HL-60 (cell line): ENCODE measurements around the gene TRIM72.

Experiments used
- CTCF ChIP-seq: IDR thresholded peaks from one replicate; pipeline ENCODE4 v1.5.1; 2011; ENCODE audit warnings: low read length, control low read depth, inconsistent platforms; ENCODE audit not compliant: insufficient read depth
- POLR2AphosphoS5 ChIP-seq: IDR thresholded peaks from 2 replicates; pipeline ENCODE4 v1.6.1; 2012; ENCODE audit warnings: low read depth
- TF ChIP-seq, protein P1 (sequence below): IDR thresholded peaks from 2 replicates; pipeline ENCODE4 v1.6.1; 2012; ENCODE audit warnings: low read depth; ENCODE audit not compliant: insufficient replicate concordance

- TF ChIP-seq, protein P1, sequence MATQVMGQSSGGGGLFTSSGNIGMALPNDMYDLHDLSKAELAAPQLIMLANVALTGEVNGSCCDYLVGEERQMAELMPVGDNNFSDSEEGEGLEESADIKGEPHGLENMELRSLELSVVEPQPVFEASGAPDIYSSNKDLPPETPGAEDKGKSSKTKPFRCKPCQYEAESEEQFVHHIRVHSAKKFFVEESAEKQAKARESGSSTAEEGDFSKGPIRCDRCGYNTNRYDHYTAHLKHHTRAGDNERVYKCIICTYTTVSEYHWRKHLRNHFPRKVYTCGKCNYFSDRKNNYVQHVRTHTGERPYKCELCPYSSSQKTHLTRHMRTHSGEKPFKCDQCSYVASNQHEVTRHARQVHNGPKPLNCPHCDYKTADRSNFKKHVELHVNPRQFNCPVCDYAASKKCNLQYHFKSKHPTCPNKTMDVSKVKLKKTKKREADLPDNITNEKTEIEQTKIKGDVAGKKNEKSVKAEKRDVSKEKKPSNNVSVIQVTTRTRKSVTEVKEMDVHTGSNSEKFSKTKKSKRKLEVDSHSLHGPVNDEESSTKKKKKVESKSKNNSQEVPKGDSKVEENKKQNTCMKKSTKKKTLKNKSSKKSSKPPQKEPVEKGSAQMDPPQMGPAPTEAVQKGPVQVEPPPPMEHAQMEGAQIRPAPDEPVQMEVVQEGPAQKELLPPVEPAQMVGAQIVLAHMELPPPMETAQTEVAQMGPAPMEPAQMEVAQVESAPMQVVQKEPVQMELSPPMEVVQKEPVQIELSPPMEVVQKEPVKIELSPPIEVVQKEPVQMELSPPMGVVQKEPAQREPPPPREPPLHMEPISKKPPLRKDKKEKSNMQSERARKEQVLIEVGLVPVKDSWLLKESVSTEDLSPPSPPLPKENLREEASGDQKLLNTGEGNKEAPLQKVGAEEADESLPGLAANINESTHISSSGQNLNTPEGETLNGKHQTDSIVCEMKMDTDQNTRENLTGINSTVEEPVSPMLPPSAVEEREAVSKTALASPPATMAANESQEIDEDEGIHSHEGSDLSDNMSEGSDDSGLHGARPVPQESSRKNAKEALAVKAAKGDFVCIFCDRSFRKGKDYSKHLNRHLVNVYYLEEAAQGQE: no peak
- TF ChIP-seq CTCF (no peak), POLR2AphosphoS5 (no peak)
Measured at GRCh38 chr16:31277659-31278260, 63.8 kb downstream of the TRIM72 start.
